HCT116 (cell line): ENCODE data around the gene UQCRC1. TPM values are rescaled to one million over a fixed set of nuclear protein-coding genes. Genes with fewer than 3 reads are reported as not detected.

Experiments
- ATAC-seq: fragments of 200-7000 bp; cut with Tn5 transposase; 2 replicates; pipeline ENCODE4 v1.9.1; 2020; ENCODE audit warnings: mild to moderate bottlenecking, moderate library complexity
- BruUV-seq: library from RNA; stranded (reverse); fragments of 400-500 nt; replicated peaks from 2 replicates; lab custom pipeline; 2021; lab: Mats Ljungman, UMichigan
- CTCF ChIA-PET: fragments of 300-600 bp; sonication (Branson Sonifier 250); formaldehyde crosslinking; loops from one replicate; lab custom pipeline; 2021; ENCODE audit warnings: antibody characterized with exemption; lab: Charles Lee
- POLR2A ChIA-PET: fragments of 300-600, 350-600 bp; sonication (Branson Sonifier 250); formaldehyde crosslinking; loops from one replicate; lab custom pipeline; 2021; ENCODE audit warnings: antibody characterized with exemption; lab: Charles Lee
- RAD21 ChIA-PET, 2 experiments: fragments of 300-600 bp; sonication (Branson Sonifier 250); formaldehyde crosslinking; loops; one replicate each; lab custom pipeline; 2023; ENCODE audit warnings: low total read pairs in 2 of 2; ENCODE audit not compliant: uncharacterized antibody in 2 of 2, unreplicated experiment in 2 of 2, low non-redundant PET in 1 of 2; lab: Charles Lee
- DNase-seq: peaks from one replicate; pipeline ENCODE4 v3.0.0-alpha.2; 2010; ENCODE audit warnings: low read depth, low spot score
- H2AFZ ChIP-seq: fragments of 200-600 bp; shearing (Covaris generic), sonication (generic); 2 replicates; pipeline ENCODE4 v1.6.1; 2017; ENCODE audit warnings: low read depth, mixed run types, mixed read lengths, antibody characterized with exemption, low read length; ENCODE audit not compliant: poor library complexity, severe bottlenecking
- H3K27ac ChIP-seq: 2 replicates; pipeline ENCODE4 v1.5.1; 2012; ENCODE audit warnings: low read depth, low read length
- H3K27me3 ChIP-seq: fragments of 200-600 bp; sonication (generic); 2 replicates; pipeline ENCODE4 v1.6.1; 2016; ENCODE audit warnings: mixed run types, low read length, mixed read lengths; ENCODE audit not compliant: insufficient read depth
- H3K36me3 ChIP-seq, 2 experiments: fragments of 200-500 bp in 1 of 2; fragments of 200-600 bp in 1 of 2; sonication (Bioruptor generic) in 1 of 2; sonication (generic) in 1 of 2; 2 replicates each; pipeline versions ENCODE4 v1.5.1 to v1.6.1; 2014 to 2016; ENCODE audit warnings: low read length in 2 of 2, inconsistent platforms in 1 of 2, mixed read lengths in 1 of 2, mixed run types in 1 of 2; ENCODE audit not compliant: insufficient read depth in 2 of 2, control insufficient read depth in 1 of 2
- H3K4me1 ChIP-seq, 2 experiments: fragments of 200-600 bp in 1 of 2; sonication (generic) in 1 of 2; 2 replicates each; pipeline versions ENCODE4 v1.5.1 to v1.6.1; 2012 to 2017; ENCODE audit warnings: low read length in 2 of 2, inconsistent platforms in 1 of 2, mild to moderate bottlenecking in 1 of 2, mixed read lengths in 1 of 2, mixed run types in 1 of 2, moderate library complexity in 1 of 2; ENCODE audit not compliant: insufficient read depth in 2 of 2, control insufficient read depth in 1 of 2
- H3K4me2 ChIP-seq: fragments of 200-600 bp; sonication (generic); 2 replicates; pipeline ENCODE4 v1.6.1; 2017; ENCODE audit warnings: mixed run types, low read length, mixed read lengths
- H3K4me3 ChIP-seq, 2 experiments: fragments of 200-600 bp in 1 of 2; sonication (generic) in 1 of 2; replicated peaks in 1 of 2; 2 replicates each; pipeline ENCODE4 v1.5.1; 2011 to 2016; ENCODE audit warnings: low read length in 2 of 2, control low read depth in 1 of 2, low read depth in 1 of 2, mild to moderate bottlenecking in 1 of 2, mixed read lengths in 1 of 2, mixed run types in 1 of 2
- H3K79me2 ChIP-seq: fragments of 200-600 bp; sonication (generic); 2 replicates; pipeline ENCODE4 v1.6.1; 2017; ENCODE audit warnings: mild to moderate bottlenecking, mixed run types, low read length, moderate library complexity, mixed read lengths; ENCODE audit not compliant: insufficient read depth
- H3K9ac ChIP-seq: fragments of 200-600 bp; sonication (generic); 2 replicates; pipeline ENCODE4 v1.6.1; 2016; ENCODE audit warnings: low read length, mixed read lengths
- H3K9me2 ChIP-seq: fragments of 200-600 bp; sonication (generic), shearing (Covaris generic); 2 replicates; pipeline ENCODE4 v1.6.1; 2017; ENCODE audit warnings: mixed run types, mild to moderate bottlenecking, moderate library complexity; ENCODE audit not compliant: insufficient read depth
- H3K9me3 ChIP-seq, 2 experiments: fragments of 200-500 bp in 1 of 2; fragments of 200-600 bp in 1 of 2; sonication (Bioruptor generic) in 1 of 2; sonication (generic) in 1 of 2; 2 replicates each; pipeline ENCODE4 v1.6.1; 2014 to 2017; ENCODE audit warnings: low read length in 2 of 2, mixed read lengths in 2 of 2, inconsistent platforms in 1 of 2, low read depth in 1 of 2, mild to moderate bottlenecking in 1 of 2, mixed run types in 1 of 2, moderate library complexity in 1 of 2; ENCODE audit not compliant: control insufficient read depth in 1 of 2, insufficient read depth in 1 of 2
- H4K20me1 ChIP-seq: fragments of 200-600 bp; sonication (generic), shearing (Covaris generic); 2 replicates; pipeline ENCODE4 v1.6.1; 2017; ENCODE audit warnings: mixed run types, mild to moderate bottlenecking, moderate library complexity; ENCODE audit not compliant: insufficient read depth
- CEBPB ChIP-seq: IDR thresholded peaks from 2 replicates; pipeline ENCODE4 v1.6.1; 2012; ENCODE audit warnings: low read depth
- CTCF ChIP-seq, 3 experiments: fragments of 200-600 bp in 1 of 3; sonication (generic) in 1 of 3; IDR thresholded peaks in 2 of 3; conservative IDR thresholded peaks in 1 of 3; 2 replicates each; pipeline ENCODE4 v1.5.1; 2012 to 2017; ENCODE audit warnings: low read depth in 2 of 3, low read length in 2 of 3, antibody characterized with exemption in 1 of 3, borderline replicate concordance in 1 of 3, control low read depth in 1 of 3, mild to moderate bottlenecking in 1 of 3, mixed read lengths in 1 of 3, mixed run types in 1 of 3, moderate library complexity in 1 of 3; ENCODE audit not compliant: insufficient read depth in 1 of 3
- EGR1 ChIP-seq: IDR thresholded peaks from 2 replicates; pipeline ENCODE4 v1.6.1; 2012; ENCODE audit warnings: low read depth
- ELF1 ChIP-seq: IDR thresholded peaks from 2 replicates; pipeline ENCODE4 v1.6.1; 2012; ENCODE audit warnings: low read depth, borderline replicate concordance
- EZH2phosphoT487 ChIP-seq: fragments of 200-600 bp; IDR thresholded peaks from 2 replicates; pipeline ENCODE4 v1.6.1; 2018; ENCODE audit warnings: antibody characterized with exemption, borderline replicate concordance
- FOSL1 ChIP-seq: IDR thresholded peaks from 2 replicates; pipeline ENCODE4 v1.6.1; 2012; ENCODE audit warnings: low read depth
- JUND ChIP-seq: IDR thresholded peaks from 2 replicates; pipeline ENCODE4 v1.6.1; 2012
- MAX ChIP-seq: IDR thresholded peaks from 2 replicates; pipeline ENCODE4 v1.6.1; 2012
- POLR2A ChIP-seq: IDR thresholded peaks from 2 replicates; pipeline ENCODE4 v1.7.0; 2011; ENCODE audit warnings: borderline replicate concordance; ENCODE audit not compliant: insufficient read depth, insufficient read length; ENCODE audit errors: extremely low read depth
- POLR2AphosphoS5 ChIP-seq: IDR thresholded peaks from 2 replicates; pipeline ENCODE4 v1.6.1; 2011; ENCODE audit warnings: mild to moderate bottlenecking, low read depth, low read length, moderate library complexity
- RAD21 ChIP-seq: IDR thresholded peaks from 2 replicates; pipeline ENCODE4 v1.6.1; 2012; ENCODE audit warnings: low read depth, mild to moderate bottlenecking
- REST ChIP-seq: IDR thresholded peaks from 2 replicates; pipeline ENCODE4 v1.6.1; 2012; ENCODE audit warnings: low read depth
- SIN3A ChIP-seq: IDR thresholded peaks from 2 replicates; pipeline ENCODE4 v1.6.1; 2012; ENCODE audit warnings: low read depth
- SP1 ChIP-seq: IDR thresholded peaks from 2 replicates; pipeline ENCODE4 v1.6.1; 2012; ENCODE audit warnings: low read depth
- SRF ChIP-seq: IDR thresholded peaks from 2 replicates; pipeline ENCODE4 v1.6.1; 2012; ENCODE audit warnings: low read depth
- YY1 ChIP-seq: IDR thresholded peaks from 2 replicates; pipeline ENCODE4 v1.6.1; 2011; ENCODE audit warnings: low read length, low read depth, moderate library complexity, mild to moderate bottlenecking; ENCODE audit not compliant: insufficient replicate concordance; ENCODE audit errors: extremely low read depth
- ZFX ChIP-seq: fragments of 450-650 bp; IDR thresholded peaks from 2 replicates; pipeline ENCODE4 v1.6.1; 2017
- ZNF274 ChIP-seq: fragments of 200-500 bp; sonication (Bioruptor generic); IDR thresholded peaks from 2 replicates; pipeline ENCODE4 v1.6.1; 2014; ENCODE audit warnings: mild to moderate bottlenecking, low read depth, low read length, inconsistent platforms
- intact Hi-C: fragments of 100-400 bp; cut with micrococcal nuclease; formaldehyde crosslinking; loops from 2 replicates; pipeline ENCODE4 v1.10.0; 2022
- total RNA-seq: library from RNA; stranded (reverse); gene quantifications from one replicate; pipeline ENCODE4 v1.2.1, GENCODE V29; 2021; ENCODE audit not compliant: unreplicated experiment

The UQCRC1 gene
- total RNA-seq, 1 experiment from 2014 or later = 318 TPM

- no peak for TF ChIP-seq REST
- no peak for TF ChIP-seq SRF
These were observed 36.9 kb downstream of the UQCRC1 start (continued) for GRCh38 chr3:48572517-48572916.

- no peak for TF ChIP-seq YY1
- TF ChIP-seq POLR2AphosphoS5 = no peak
- no peak for TF ChIP-seq SRF
- no peak for TF ChIP-seq ZNF274
- TF ChIP-seq ZFX = no peak
- TF ChIP-seq EZH2phosphoT487 = no peak
- TF ChIP-seq SP1 = no peak
- no peak for TF ChIP-seq MAX
- no peak for TF ChIP-seq EGR1
- no peak for TF ChIP-seq SIN3A
- no peak for TF ChIP-seq CTCF (IDR thresholded peaks at IDR 0.05 in 2 of 3, conservative IDR thresholded peaks at IDR 0.05 in 1 of 3; ENCODE audit: borderline replicate concordance in 1 of 3, insufficient read depth in 1 of 3, low read depth in 2 of 3, low read length in 2 of 3)
- TF ChIP-seq FOSL1 = no peak
- no peak for TF ChIP-seq RAD21
- no peak for TF ChIP-seq JUND
- no peak for TF ChIP-seq REST
- no peak for TF ChIP-seq POLR2A
- no peak for TF ChIP-seq ELF1
- TF ChIP-seq CEBPB = no peak
- Histone ChIP-seq H3K9ac (no peak overlapping the region), H3K79me2 (no peaks in the 10 kb centered on the region), H2AFZ (no peak overlapping the region), H3K4me3 (no peak overlapping the region), H3K27ac (no peak overlapping the region), H3K27me3 (no peaks in the 10 kb centered on the region), H4K20me1 (no peaks in the 10 kb centered on the region), H3K4me2 (no peak overlapping the region), H3K36me3 (no peaks in the 10 kb centered on the region), H3K9me3 (no peaks in the 10 kb centered on the region), H3K9me2 (no peaks in the 10 kb centered on the region), H3K4me1 (peaks cover 0 to 3% of the 10 kb centered on the region in 2 experiments; a peak in 2 of 4 replicates)
- DNase-seq (no peak), ATAC-seq (no peak)
- CTCF ChIA-PET = no interaction called here
- no TSS peak for BruUV-seq
- POLR2A ChIA-PET = no interaction called here
- intact Hi-C loops = no loop called here
- RAD21 ChIA-PET = no interaction called here
These were observed 37.5 kb downstream of the UQCRC1 start for GRCh38 chr3:48571938-48572337.
